Measurements from ENCODE around the gene ADD1. TPM values are rescaled to one million over a fixed set of nuclear protein-coding genes. Genes with fewer than 3 reads are reported as not detected.

ADD1 gene
- total and polyA plus RNA-seq, 2 of the 13 experiments (the other 11 are each of a cell fraction or from before 2014, with no cell fraction given), result 73.9 to 122 TPM

DNA sequence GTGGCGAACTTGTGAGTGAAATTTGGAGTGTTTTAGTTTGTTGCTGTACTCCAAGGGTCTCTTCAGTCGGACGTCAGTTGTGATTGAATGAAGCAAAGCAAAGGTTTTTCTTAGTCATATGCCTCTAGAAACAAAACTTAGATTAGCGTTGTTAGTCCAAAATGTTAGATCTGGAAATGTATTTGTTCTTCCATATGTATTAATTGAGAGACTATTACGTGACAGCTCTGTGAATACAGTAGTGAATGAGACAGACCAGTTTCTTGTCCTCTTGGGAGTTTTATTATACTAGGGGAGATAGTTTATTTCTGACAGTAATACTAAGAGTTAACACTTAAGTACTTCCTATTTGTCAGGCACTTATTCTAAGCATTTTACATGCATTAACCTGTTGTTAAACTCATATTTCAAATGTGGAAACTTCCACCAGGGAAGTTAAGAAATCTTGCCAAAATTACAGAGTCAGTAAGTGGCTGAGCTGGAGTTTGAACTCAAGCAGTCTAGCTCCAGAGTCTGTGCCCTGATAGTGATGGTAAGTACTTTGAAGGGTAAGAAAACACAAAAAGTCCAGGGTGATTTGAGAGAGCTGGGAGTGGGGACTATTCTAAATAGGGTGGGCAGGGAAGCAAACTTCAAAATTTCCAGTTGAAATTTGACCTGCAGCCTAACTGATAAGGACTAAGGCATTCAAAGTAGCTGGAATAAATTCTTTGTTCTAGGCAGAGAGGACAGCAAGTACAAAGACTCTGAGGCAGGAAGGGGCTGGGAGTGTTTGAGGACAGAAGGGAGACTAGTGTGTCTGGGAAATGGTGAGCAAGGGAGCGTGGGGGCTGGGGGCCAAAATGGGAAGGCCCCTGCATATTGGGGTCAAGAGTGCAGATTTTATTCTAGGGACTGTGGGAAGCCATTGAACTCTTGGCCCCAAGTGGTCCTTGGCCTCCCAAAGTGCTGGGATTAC is 17.0 kb downstream of the ADD1 start (continued):
- TF ChIP-seq, protein P1, sequence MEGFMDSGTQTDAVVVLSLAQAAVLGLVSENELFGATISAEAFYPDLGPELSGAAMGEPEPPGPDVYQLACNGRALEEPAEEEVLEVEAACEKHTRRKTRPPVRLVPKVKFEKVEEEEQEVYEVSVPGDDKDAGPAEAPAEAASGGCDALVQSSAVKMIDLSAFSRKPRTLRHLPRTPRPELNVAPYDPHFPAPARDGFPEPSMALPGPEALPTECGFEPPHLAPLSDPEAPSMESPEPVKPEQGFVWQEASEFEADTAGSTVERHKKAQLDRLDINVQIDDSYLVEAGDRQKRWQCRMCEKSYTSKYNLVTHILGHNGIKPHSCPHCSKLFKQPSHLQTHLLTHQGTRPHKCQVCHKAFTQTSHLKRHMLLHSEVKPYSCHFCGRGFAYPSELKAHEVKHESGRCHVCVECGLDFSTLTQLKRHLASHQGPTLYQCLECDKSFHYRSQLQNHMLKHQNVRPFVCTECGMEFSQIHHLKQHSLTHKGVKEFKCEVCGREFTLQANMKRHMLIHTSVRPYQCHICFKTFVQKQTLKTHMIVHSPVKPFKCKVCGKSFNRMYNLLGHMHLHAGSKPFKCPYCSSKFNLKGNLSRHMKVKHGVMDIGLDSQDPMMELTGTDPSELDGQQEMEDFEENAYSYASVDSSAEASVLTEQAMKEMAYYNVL (CRISPR knock-in tag; IDR thresholded peaks at IDR 0.05; ENCODE audit: borderline replicate concordance), result peak; percentile 69; the same call in 1 of the 2 replicates
- peak; percentile 99 for TF ChIP-seq RXRA (CRISPR knock-in tag; IDR thresholded peaks at IDR 0.05)
- TF ChIP-seq, protein P2, sequence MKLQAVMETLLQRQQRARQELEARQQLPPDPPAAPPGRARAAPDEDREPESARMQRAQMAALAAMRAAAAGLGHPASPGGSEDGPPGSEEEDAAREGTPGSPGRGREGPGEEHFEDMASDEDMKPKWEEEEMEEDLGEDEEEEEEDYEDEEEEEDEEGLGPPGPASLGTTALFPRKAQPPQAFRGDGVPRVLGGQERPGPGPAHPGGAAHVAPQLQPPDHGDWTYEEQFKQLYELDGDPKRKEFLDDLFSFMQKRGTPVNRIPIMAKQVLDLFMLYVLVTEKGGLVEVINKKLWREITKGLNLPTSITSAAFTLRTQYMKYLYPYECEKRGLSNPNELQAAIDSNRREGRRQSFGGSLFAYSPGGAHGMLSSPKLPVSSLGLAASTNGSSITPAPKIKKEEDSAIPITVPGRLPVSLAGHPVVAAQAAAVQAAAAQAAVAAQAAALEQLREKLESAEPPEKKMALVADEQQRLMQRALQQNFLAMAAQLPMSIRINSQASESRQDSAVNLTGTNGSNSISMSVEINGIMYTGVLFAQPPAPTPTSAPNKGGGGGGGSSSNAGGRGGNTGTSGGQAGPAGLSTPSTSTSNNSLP (IDR thresholded peaks at IDR 0.05; ENCODE audit: low read depth, low read length), result 0 out of 2 replicates have a peak, but pooled peaks have one; percentile 15
- TF ChIP-seq MED1 (CRISPR knock-in tag; IDR thresholded peaks at IDR 0.05), result peak; percentile 54
- peak; percentile 70 for TF ChIP-seq ZMYM4 (CRISPR knock-in tag; IDR thresholded peaks at IDR 0.05)
- peak; percentile 30; the same call in 1 of the 2 replicates for TF ChIP-seq ZNF430 (CRISPR knock-in tag; IDR thresholded peaks at IDR 0.05)
- no peak for TF ChIP-seq PAX8 (CRISPR knock-in tag; IDR thresholded peaks at IDR 0.05; ENCODE audit: borderline replicate concordance)
- TF ChIP-seq, protein P3, sequence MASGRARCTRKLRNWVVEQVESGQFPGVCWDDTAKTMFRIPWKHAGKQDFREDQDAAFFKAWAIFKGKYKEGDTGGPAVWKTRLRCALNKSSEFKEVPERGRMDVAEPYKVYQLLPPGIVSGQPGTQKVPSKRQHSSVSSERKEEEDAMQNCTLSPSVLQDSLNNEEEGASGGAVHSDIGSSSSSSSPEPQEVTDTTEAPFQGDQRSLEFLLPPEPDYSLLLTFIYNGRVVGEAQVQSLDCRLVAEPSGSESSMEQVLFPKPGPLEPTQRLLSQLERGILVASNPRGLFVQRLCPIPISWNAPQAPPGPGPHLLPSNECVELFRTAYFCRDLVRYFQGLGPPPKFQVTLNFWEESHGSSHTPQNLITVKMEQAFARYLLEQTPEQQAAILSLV (CRISPR knock-in tag; IDR thresholded peaks at IDR 0.05; ENCODE audit: borderline replicate concordance), result no peak
- no peak for TF ChIP-seq ZNF549 (CRISPR knock-in tag; IDR thresholded peaks at IDR 0.05)
- TF ChIP-seq, protein P4, sequence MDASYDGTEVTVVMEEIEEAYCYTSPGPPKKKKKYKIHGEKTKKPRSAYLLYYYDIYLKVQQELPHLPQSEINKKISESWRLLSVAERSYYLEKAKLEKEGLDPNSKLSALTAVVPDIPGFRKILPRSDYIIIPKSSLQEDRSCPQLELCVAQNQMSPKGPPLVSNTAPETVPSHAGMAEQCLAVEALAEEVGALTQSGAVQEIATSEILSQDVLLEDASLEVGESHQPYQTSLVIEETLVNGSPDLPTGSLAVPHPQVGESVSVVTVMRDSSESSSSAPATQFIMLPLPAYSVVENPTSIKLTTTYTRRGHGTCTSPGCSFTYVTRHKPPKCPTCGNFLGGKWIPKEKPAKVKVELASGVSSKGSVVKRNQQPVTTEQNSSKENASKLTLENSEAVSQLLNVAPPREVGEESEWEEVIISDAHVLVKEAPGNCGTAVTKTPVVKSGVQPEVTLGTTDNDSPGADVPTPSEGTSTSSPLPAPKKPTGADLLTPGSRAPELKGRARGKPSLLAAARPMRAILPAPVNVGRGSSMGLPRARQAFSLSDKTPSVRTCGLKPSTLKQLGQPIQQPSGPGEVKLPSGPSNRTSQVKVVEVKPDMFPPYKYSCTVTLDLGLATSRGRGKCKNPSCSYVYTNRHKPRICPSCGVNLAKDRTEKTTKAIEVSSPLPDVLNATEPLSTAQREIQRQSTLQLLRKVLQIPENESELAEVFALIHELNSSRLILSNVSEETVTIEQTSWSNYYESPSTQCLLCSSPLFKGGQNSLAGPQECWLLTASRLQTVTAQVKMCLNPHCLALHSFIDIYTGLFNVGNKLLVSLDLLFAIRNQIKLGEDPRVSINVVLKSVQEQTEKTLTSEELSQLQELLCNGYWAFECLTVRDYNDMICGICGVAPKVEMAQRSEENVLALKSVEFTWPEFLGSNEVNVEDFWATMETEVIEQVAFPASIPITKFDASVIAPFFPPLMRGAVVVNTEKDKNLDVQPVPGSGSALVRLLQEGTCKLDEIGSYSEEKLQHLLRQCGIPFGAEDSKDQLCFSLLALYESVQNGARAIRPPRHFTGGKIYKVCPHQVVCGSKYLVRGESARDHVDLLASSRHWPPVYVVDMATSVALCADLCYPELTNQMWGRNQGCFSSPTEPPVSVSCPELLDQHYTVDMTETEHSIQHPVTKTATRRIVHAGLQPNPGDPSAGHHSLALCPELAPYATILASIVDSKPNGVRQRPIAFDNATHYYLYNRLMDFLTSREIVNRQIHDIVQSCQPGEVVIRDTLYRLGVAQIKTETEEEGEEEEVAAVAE (CRISPR knock-in tag; IDR thresholded peaks at IDR 0.05; ENCODE audit: borderline replicate concordance), result no peak
- TF ChIP-seq MEF2D (CRISPR knock-in tag; IDR thresholded peaks at IDR 0.05), result peak; percentile 54; the same call in 1 of the 2 replicates
- no peak for TF ChIP-seq AHR (CRISPR knock-in tag; IDR thresholded peaks at IDR 0.05)
- no peak for TF ChIP-seq ZFP62 (CRISPR knock-in tag; IDR thresholded peaks at IDR 0.05)
- TF ChIP-seq, protein P5, sequence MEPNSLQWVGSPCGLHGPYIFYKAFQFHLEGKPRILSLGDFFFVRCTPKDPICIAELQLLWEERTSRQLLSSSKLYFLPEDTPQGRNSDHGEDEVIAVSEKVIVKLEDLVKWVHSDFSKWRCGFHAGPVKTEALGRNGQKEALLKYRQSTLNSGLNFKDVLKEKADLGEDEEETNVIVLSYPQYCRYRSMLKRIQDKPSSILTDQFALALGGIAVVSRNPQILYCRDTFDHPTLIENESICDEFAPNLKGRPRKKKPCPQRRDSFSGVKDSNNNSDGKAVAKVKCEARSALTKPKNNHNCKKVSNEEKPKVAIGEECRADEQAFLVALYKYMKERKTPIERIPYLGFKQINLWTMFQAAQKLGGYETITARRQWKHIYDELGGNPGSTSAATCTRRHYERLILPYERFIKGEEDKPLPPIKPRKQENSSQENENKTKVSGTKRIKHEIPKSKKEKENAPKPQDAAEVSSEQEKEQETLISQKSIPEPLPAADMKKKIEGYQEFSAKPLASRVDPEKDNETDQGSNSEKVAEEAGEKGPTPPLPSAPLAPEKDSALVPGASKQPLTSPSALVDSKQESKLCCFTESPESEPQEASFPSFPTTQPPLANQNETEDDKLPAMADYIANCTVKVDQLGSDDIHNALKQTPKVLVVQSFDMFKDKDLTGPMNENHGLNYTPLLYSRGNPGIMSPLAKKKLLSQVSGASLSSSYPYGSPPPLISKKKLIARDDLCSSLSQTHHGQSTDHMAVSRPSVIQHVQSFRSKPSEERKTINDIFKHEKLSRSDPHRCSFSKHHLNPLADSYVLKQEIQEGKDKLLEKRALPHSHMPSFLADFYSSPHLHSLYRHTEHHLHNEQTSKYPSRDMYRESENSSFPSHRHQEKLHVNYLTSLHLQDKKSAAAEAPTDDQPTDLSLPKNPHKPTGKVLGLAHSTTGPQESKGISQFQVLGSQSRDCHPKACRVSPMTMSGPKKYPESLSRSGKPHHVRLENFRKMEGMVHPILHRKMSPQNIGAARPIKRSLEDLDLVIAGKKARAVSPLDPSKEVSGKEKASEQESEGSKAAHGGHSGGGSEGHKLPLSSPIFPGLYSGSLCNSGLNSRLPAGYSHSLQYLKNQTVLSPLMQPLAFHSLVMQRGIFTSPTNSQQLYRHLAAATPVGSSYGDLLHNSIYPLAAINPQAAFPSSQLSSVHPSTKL (CRISPR knock-in tag; IDR thresholded peaks at IDR 0.05), result peak; percentile 86
